NCI-H2227 (cell line): Measurements from ENCODE around the gene PCSK9.
"Not testable (repeated sequence)": the region's sequence is repeated elsewhere in the genome, so short reads cannot be mapped to it uniquely, and the experiment has no call there.

ENCODE experiments used
- DNase-seq: peaks from one replicate; lab custom pipeline; 2025; ENCODE audit not compliant: unreplicated experiment; lab: John Stamatoyannopoulos, UW

PCSK9 gene

DNA sequence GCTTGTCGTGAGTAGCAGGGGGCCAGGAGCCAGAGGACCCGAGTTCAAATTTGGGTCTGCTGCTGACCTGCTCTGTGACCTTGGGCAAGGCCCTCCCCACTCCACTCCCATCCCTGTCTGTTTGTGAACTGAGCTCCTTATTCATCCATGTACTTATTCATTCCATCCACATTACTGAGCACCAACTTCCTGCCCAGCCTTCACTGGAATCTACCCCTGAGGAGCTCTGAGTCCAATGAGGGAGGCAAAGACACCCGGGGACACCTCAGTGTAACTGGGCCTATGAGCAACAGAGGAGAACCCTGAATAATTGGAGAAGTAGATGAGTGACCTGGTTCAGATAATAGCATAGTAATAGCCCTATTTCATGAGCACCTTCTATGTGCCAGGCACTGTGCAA is 31.7 kb upstream of the PCSK9 start:
- DNase-seq: no peak

GRCh38 chr1:55010194-55010886 is 29.0 kb upstream of the PCSK9 start:
- no peak for DNase-seq

DNA sequence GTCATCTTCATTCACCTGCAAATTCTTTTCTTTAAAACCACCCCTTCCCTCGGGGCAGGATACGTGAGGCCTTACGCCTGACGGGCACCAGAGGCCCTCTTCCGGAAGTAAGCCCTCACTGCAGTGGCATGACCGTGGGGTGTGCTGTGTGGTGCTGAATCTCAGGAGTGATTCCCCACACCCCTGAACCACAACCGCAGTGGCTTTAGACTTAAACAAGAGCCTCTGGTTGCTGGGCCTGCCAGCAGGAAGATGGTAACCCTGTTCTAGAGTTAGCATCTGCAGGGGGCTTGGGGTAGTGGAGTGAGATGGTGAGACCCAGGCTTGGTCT is 28.5 kb upstream of the PCSK9 start:
- DNase-seq: no peak

GRCh38 chr1:55012661-55013060 is 26.7 kb upstream of the PCSK9 start:
- no peak for DNase-seq

GRCh38 chr1:55015123-55015522 is 24.2 kb upstream of the PCSK9 start:
- no peak for DNase-seq

- no peak for DNase-seq
Measured at GRCh38 chr1:55015731-55016620, 23.4 kb upstream of the PCSK9 start.

DNA sequence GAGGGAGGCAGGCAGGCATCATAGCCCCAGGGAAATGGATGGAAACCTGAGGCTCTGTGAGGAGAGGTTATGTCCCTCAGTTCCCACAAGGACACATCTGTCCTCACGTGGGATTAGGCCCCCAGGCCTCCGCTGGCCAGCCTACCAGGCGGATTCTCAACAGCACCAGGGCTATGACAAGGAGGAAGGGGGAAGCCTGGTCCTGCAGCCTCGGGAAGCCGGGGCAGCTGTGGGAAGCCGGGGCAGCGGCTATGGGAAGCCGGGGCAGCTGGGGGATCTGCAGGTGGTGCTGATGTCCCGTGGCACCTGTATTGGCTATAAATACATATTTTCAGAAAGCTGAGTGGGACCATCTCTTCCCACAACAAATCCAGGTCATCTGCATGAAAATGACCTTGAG is 21.0 kb upstream of the PCSK9 start:
- no peak for DNase-seq

- DNase-seq: peak; percentile 93
Measured at GRCh38 chr1:55021942-55022546, 17.3 kb upstream of the PCSK9 start.

DNA sequence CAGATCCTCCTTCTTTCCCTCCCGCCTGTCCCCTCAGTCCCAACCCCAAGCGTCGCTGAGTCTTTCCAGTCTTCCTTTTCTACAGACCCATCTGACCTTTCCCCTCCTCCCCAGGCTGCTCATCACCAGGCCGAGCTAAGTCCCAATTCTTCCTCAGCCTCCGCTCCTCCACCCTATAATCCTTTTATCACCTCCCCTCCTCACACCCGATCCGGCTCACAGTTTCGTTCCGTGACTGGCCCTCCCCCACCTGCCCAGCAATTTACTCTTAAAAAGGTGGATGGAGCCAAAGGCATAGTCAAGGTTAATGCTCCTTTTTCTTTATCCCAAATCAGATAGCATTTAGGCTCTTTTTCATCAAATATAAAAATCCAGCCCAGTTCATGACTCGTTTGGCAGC is 15.2 kb upstream of the PCSK9 start:
- not testable (repeated sequence) for DNase-seq

DNA sequence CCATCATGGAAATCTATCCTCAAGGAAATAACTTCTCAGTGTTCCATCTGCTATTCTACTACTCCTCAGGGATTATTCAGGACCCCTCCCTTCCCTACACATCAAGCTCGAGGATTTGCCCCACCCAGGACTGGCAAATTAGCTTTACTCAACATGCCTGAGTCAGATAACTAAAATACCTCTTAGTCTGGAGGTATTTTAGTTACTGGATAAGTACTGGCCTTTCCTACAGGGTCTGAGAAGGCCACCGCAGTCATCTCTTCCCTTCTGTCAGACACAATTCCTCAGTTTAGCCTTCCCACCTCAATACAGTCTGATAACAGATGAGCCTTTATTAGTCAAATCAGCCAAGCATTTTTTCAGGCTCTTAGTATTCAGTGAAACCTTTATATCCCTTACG is 12.7 kb upstream of the PCSK9 start:
- not testable (repeated sequence) for DNase-seq

DNA sequence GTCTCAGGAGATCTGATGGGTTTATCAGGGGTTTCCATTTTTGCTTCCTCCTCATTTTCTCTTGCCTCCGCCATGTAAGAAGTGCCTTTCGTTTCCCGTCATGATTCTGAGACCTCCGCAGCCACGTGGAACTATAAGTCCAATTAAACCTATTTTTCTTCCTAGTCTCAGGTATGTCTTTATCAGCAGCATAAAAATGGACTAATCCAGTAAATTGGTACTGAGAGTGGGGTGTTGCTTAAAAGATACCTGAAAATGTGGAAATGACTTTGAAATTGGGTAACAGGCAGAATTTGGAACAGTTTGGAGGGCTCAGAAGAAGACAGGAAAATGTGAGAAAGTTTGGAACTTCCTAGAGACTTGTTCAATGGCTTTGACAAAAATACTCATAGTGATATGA is 8.2 kb upstream of the PCSK9 start:
- not testable (repeated sequence) for DNase-seq

GRCh38 chr1:55033265-55033614 is 6.1 kb upstream of the PCSK9 start:
- DNase-seq: no peak

- no peak for DNase-seq
Measured at GRCh38 chr1:55034476-55035133, 4.7 kb upstream of the PCSK9 start.

- DNase-seq: no peak
Measured at GRCh38 chr1:55035904-55036303, 3.4 kb upstream of the PCSK9 start.

DNA sequence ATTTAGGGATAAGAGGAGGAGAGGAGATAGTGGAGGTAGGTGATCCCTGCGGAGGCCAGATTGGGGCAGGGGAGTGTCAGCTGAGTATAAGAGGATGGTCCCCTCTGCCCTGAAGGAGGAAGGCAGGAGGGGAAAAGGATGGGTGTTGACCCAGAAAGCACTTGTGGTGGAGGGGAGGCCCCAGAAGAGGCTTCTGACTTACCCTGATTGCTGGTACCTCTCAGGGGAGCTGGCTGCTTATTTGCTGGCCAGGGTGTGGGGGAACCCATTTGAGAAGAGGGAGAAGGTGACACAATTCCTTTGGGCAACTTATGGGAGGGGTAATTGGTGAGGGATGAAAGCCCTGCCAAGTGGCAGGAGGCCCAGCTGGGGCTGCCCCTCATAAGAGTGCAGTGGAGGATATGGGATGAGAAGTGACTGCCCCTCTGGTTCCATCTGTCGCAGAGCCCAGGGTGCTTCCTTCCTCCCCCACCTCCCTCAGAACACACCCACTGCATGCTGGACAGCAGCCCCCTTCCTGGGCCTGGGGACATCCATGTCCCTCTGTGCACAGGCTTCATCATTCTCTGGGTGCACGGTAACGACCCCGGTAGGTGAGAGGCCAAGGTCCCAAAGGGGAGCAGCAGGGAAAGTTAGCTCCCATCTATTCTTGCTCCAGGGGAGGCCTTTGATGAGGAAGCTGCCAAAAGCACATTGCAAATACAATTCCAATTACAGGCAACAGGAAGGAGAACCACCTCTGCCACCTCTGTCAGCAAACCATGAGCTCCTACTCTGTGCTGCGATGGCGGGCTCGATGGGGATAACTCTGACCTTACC is 1.4 kb upstream of the PCSK9 start:
- DNase-seq: no peak

- no peak for DNase-seq
Measured at GRCh38 chr1:55038552-55038838, 853 bp upstream of the PCSK9 start.

GRCh38 chr1:55038974-55039341 is 390 bp upstream of the PCSK9 start:
- DNase-seq: no peak

- no peak for DNase-seq
Measured at GRCh38 chr1:55040083-55040932, 960 bp downstream of the PCSK9 start.

GRCh38 chr1:55040933-55041494 is 1.7 kb downstream of the PCSK9 start:
- no peak for DNase-seq

DNA sequence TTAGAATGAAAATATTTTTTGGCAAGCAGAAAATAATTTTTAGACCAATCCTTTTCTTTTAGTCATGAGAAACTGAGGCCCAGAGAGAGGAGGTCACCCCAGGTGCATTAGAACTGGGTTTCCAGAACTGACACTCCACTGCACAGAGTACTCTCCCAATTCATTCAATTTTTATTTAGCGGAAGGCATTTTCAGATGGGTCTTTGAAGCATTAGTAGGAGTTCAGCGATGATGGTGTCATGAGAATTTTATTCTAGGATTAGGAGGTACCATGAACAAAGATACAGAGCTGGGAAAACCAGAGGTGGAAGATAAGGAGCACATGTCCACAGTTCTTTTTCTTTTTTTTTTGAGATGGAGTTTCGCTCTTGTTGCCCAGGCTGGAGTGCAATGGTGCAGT is 2.3 kb downstream of the PCSK9 start:
- DNase-seq: no peak
